Fibroblast of skin of scalp (primary cell): Measurements from ENCODE around the gene LMCD1.

ENCODE experiments used
- DNase-seq: peaks from one replicate; pipeline ENCODE4 v3.0.0-alpha.2; 2013

Gene LMCD1

GRCh38 chr3:8484409-8485140 lies 17.0 kb upstream of the LMCD1 start:
- no peak for DNase-seq

GRCh38 chr3:8485141-8485870 lies 16.3 kb upstream of the LMCD1 start:
- peak; percentile 70 for DNase-seq

GRCh38 chr3:8485943-8486342 lies 15.7 kb upstream of the LMCD1 start:
- no peak for DNase-seq

GRCh38 chr3:8486434-8486833 lies 15.2 kb upstream of the LMCD1 start:
- no peak for DNase-seq

- DNase-seq: no peak
Measured at GRCh38 chr3:8486936-8487335, 14.7 kb upstream of the LMCD1 start.

- DNase-seq: no peak
Measured at GRCh38 chr3:8488411-8488810, 13.2 kb upstream of the LMCD1 start.

GRCh38 chr3:8488877-8489276 lies 12.7 kb upstream of the LMCD1 start:
- no peak for DNase-seq

- no peak for DNase-seq
Measured at GRCh38 chr3:8489278-8489792, 12.3 kb upstream of the LMCD1 start.

GRCh38 chr3:8490079-8490552 lies 11.5 kb upstream of the LMCD1 start:
- peak; percentile 100 for DNase-seq

- peak; percentile 49 for DNase-seq
Measured at GRCh38 chr3:8491271-8492144, 10.1 kb upstream of the LMCD1 start.

GRCh38 chr3:8492744-8493511 lies 8.7 kb upstream of the LMCD1 start:
- DNase-seq: peak; percentile 59

- no peak for DNase-seq
Measured at GRCh38 chr3:8493744-8494143, 7.9 kb upstream of the LMCD1 start.

GRCh38 chr3:8494327-8494726 lies 7.3 kb upstream of the LMCD1 start:
- DNase-seq: no peak

- peak; percentile 56 for DNase-seq
Measured at GRCh38 chr3:8497582-8497981, 4.0 kb upstream of the LMCD1 start.

- DNase-seq: no peak
Measured at GRCh38 chr3:8499181-8499611, 2.4 kb upstream of the LMCD1 start.

- peak; percentile 84 for DNase-seq
Measured at GRCh38 chr3:8500319-8500988, 1.2 kb upstream of the LMCD1 start.

- no peak for DNase-seq
Measured at GRCh38 chr3:8500989-8501370, 643 bp upstream of the LMCD1 start.

- DNase-seq: no peak
Measured at GRCh38 chr3:8503461-8503860, 1.8 kb downstream of the LMCD1 start.

GRCh38 chr3:8503871-8504610 lies 2.4 kb downstream of the LMCD1 start:
- no peak for DNase-seq

GRCh38 chr3:8504611-8504973 lies 3.0 kb downstream of the LMCD1 start:
- no peak for DNase-seq

GRCh38 chr3:8505621-8506020 lies 4.0 kb downstream of the LMCD1 start:
- DNase-seq: no peak
